Left lobe of liver (tissue), 2 donors: ENCODE data around the gene HS6ST3. TPM values are rescaled to one million over a fixed set of nuclear protein-coding genes. Genes with fewer than 3 reads are reported as not detected.

Experiments used
- ATAC-seq: fragments of 200-7000 bp; cut with Tn5 transposase; one replicate; pipeline ENCODE4 v1.9.1; 2020; ENCODE audit warnings: mild to moderate bottlenecking, moderate library complexity
- DNase-seq: peaks from one replicate; pipeline ENCODE4 v3.0.0-alpha.2; 2020; ENCODE audit warnings: low spot score
- total RNA-seq: library from RNA; stranded (reverse); gene quantifications from one replicate; pipeline ENCODE4 v1.2.1, GENCODE V29; 2021
- donor health status: DM: no; HTN: no; CAD: no; lungs with moderate emphysema.
- donor health status: DM: no; HTN: yes; CAD: no.

The HS6ST3 gene
- total RNA-seq, 1 donor from 2014 or later, result not detected

DNA sequence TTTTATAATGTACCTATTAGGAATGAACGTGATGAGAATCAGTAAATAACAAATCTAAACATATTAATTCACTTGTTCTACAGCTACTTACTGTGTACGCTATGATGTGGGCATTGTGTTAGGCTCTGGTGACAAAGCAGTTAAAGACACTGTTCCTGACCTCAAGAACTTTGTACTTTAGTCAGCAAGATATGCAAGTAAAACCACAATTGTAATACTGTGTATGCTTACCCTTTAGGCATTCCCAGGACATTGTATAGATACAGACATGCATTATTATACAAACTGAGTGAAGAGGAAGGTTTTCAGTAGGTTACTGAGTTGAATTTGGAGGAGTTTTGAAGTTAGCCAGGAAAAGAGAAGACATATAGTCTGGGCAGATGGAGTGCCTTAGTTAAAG is 435.8 kb downstream of the HS6ST3 start:
- ATAC-seq (peak; percentile 75), DNase-seq (no peak)

DNA sequence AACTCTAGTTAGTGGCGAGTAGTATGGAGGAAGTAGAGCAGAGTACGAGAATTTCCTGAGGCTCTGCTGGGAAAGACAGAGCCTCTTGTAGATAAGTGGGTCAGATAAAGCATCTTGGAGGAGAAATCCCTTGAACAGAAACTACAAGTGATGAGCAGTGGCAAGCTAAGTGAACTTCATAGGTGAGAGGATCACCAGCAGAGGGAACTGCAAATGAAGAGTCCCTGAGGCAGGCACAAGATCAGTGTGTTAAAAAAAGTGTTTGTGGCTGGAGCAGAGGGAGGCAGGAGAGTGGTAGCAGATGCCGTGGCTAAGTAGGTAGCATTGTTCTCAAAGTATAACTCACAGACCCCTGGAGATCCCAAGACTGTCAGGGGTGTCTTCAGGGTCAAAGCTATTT is 437.6 kb downstream of the HS6ST3 start:
- no peak for ATAC-seq
- no peak for DNase-seq

DNA sequence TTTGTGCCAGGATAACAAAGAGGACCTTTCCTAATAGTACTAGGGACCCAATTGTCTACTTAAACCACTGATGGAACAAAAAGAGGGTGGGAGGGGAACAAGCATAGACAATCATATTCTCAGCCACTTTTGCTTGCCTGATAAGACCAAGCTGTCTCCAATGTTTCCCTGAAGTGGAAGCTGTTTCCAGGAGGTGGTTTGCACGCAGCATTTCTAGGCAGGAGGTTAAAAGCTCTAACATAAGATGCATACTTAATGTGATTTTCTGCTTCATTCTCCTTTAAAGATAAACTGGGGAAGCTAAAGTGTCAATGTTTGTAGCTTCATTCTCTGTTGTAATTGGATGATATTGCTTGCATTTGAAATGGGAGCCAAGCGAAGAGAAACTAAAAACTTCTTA is 442.9 kb downstream of the HS6ST3 start:
- DNase-seq (no peak), ATAC-seq (no peak)

DNA sequence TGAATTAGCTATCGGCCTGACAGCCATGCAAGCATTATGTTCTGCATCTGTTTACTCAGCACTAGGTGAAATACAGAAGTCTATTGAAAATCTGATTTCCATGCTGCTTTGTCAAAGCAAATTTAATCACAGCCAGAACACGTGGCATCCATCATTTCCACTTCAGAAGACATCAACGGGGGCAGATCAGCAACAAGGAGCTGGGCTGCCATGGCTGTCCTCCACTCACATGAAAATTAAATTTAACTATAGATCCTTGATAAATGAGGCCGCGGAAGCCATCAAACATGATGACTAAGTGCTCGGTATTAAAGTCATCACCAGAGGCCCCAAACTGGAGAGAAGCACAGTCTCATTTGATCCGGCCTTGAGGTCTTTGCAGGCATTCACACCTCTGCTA is 443.5 kb downstream of the HS6ST3 start:
- no peak for ATAC-seq
- DNase-seq, result no peak

- DNase-seq (no peak), ATAC-seq (no peak)
These were observed 449.9 kb downstream of the HS6ST3 start for GRCh38 chr13:96539791-96540190.

GRCh38 chr13:96540670-96541069 is 450.8 kb downstream of the HS6ST3 start:
- DNase-seq (no peak), ATAC-seq (no peak)

- no peak for ATAC-seq
These were observed 453.1 kb downstream of the HS6ST3 start for GRCh38 chr13:96542986-96543385.

DNA sequence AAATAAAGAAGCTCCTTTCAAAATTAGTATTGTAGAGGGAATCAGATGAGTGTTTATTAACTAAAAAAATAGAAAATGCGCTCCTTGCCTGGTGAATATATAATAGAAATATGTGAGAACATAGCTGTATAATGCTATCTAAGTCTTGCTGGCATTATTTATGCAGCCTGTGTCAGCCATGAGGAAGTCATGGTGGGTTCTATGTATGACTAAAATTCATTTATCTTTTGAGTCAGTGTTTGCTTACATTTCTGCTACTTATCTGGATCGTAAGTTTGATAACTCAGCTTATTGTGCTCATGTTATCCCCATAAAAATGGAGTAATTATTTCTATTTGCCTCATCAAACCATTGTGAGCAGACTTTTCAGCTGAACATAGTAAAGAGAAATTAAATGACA is 455.1 kb downstream of the HS6ST3 start:
- no peak for DNase-seq
- no peak for ATAC-seq

More at GRCh38 chr13:96542986-96543385, 453.1 kb downstream of the HS6ST3 start:
- DNase-seq, result no peak

DNA sequence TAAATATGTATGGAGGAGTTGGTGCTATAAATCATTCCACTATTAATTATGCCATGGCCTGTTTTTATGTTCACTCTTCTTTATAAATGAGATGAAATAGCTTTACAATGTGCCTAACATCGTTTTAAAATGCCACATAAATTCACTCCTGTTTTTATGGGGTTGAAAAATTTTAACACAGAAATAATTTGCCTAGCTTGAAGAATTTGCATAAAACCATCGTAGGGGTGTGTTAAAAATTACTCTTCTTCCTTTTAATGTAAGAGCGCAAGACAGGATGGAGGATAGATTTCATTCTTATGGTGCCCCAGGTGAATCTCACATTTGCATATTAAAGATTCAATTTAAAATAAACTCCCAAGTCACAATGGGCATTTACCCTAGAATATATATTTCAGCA is 456.6 kb downstream of the HS6ST3 start:
- ATAC-seq (no peak), DNase-seq (no peak)

DNA sequence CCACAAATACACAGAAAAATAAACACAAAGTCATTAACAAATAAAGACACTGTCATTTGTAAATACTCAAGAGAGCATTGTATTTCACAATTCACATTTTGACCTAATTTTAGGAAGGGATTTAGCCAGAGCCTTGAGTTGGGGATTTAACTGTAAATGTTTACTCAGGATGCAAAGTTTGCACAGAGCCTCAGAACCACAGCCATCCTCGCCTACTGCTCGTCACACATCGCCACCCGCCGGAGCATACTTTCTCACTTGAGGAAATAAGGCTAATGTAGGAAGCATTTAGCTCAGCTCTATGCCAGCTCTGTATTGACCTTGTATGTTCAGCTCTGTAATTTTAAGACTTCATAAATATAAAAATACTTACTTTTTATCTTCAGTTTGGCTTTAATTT is 461.6 kb downstream of the HS6ST3 start:
- ATAC-seq (peak; percentile 61), DNase-seq (no peak)

DNA sequence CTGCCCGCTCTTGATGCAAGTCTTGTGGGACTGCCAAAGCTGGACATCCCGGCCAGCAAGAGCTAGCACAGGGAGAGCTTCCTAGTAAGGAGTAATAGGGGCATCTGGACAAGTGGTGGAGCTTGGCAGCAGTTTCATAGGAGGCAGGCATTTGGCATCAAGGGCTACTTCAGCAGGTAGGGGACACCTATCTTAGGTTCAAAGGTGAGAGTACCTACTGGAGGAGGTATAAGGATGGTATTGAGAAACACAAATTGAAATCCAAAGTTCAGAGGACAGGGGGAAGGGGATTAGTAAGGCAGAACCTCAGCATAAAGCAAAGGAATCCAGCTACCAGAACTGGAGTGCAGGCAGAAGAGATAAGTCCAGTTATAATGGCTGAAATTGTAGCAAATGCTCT is 462.7 kb downstream of the HS6ST3 start:
- no peak for DNase-seq
- peak; percentile 72 for ATAC-seq

DNA sequence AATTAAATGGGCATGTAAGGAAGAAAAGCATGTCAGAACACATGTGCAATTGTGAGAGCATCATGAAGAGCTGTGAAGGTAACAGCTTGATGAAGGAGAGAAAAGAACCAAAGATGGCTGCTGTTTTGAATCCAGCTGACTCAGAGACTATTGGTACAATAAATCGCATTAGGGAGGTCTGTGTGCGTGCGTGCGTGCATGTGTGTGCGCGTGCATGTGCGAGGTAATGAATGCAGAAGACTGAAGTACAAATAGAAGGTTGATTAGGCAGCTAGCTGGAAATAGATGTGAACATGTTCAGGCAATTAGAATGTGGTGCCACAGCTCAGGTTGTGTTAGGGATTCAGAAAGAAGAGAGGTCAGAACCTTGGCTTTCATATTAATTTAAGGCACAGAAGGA is 463.9 kb downstream of the HS6ST3 start:
- no peak for DNase-seq
- no peak for ATAC-seq

DNA sequence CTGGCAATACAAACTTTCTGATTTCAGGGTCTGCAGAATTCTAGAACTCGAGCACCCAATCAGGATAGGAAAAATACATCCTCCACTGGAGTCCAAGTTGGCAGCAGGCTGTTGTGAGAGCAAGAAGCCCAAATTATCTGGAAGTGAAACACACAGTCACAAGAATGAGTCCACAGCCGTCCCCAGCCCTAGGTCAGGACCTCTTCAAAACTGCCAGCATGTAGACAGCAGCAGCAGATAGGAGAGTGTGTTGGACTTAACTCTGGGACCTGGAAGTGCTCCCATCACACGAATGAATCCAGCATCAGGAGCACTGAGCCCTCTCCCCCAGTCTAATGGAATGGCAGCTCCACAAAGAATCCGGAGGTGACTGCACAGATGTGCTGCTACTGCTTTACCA is 483.7 kb downstream of the HS6ST3 start:
- no peak for DNase-seq
- ATAC-seq, result no peak

DNA sequence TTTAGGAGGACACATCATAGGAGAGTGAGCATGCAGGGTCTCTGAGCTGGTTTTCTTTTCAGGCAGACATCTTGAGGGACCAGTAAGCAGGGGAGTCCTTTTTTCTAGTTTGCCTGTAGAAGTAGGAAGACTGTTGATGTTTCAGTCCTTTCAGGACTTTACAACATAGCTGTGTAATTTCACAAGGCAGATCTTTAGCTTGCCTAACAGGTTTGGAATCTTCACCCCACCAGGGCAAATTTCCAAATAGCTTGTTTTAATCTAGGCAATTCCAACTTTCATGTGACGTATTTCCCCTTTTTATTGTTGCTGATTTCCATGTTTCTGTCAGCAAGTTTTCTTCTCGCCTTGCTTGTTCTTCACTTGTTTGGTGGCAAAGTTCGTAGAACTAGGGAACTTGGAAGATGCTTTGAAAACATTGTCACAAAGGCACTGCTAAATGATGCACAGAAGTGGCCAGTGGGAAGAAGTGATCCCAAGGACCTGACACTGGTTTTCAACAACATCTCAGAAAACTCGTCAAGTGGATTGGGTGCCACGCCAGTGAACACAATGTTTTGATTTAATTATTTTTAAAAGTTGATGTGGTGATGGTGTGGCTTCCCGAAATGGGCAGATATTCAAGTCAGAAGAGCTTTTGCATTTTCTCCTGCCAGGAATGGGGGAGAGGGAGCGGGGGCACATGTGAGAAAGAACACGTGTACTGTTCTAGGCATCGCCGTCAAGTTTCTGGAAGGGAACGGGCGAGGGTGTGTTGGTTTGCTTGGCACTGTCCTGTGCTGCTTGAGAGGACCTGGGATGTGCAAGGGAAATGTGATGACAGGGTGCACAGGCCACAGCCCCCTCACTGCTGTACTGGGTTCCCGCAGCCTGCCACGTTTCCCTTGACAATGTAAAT is 485.8 kb downstream of the HS6ST3 start:
- no peak for ATAC-seq
- no peak for DNase-seq

DNA sequence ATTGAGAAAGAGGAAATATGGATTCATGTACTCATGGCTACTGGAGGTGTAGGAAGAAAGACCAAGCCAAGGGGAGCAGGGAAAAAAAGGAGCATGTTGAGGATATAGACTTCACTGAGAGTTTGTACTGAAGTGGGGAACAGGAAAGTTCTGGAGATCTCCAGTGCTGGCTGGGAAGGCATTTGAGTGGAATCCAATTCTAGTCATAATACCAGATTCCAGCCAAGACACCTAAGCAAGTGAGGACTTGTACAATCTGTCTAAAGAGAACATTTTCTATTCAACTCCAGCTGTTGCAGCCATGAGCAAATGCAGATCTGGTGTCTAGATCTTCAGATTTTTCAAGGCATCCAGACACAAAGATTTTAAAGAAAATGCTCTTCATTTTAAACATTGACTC is 491.8 kb downstream of the HS6ST3 start:
- no peak for ATAC-seq
- no peak for DNase-seq

DNA sequence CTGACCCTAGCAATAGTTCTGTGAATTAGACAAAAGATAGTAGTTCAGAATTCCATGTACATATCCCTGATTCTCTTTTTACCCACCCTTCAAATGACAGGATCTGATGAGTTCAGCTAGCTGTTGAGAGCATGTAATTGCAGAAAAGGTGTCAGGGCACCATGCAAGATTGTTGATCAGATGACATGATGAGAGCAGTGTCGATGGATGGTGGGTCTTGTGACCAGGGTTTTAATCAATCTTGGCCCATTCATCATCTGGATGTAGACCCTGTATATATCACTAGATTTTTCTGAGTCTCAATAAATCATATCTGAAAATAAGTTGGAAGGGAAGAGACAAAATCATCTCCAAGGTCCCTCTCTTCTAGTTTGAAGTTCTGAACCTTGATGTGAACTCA is 525.3 kb downstream of the HS6ST3 start:
- ATAC-seq, result no peak
- DNase-seq, result no peak

- ATAC-seq (no peak), DNase-seq (no peak)
These were observed 527.6 kb downstream of the HS6ST3 start for GRCh38 chr13:96617528-96617927.

GRCh38 chr13:96621634-96622183 is 531.8 kb downstream of the HS6ST3 start:
- ATAC-seq (no peak), DNase-seq (no peak)

DNA sequence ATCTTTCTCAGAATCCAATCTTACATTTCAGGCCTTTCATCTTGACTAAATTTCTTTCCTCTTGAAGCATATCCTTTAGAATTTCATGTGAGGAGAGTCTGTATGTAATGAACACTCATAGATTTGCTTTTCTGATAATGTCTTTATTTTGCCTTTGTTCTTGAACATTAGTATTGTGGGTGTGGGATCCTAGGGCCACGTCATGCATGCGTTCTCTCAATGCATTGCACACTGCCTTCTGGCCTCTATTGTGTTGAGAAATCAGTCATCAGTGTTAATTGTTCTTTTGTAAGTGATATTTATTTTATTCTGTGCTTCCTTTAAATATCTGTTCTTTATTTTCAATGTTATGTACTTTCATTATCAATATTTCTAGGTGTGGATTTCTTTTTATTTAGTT is 539.4 kb downstream of the HS6ST3 start:
- ATAC-seq, result no peak
- no peak for DNase-seq

- DNase-seq (no peak), ATAC-seq (no peak)
These were observed 542.8 kb downstream of the HS6ST3 start for GRCh38 chr13:96632536-96633320.

GRCh38 chr13:96636001-96636709 is 546.2 kb downstream of the HS6ST3 start:
- peak; percentile 57 for DNase-seq
- peak; percentile 89 for ATAC-seq
